ENCODE data around the gene HUS1.

GRCh38 chr7:47939425-47940036, 39.9 kb downstream of the HUS1 start:
- TF ChIP-seq, protein P1, sequence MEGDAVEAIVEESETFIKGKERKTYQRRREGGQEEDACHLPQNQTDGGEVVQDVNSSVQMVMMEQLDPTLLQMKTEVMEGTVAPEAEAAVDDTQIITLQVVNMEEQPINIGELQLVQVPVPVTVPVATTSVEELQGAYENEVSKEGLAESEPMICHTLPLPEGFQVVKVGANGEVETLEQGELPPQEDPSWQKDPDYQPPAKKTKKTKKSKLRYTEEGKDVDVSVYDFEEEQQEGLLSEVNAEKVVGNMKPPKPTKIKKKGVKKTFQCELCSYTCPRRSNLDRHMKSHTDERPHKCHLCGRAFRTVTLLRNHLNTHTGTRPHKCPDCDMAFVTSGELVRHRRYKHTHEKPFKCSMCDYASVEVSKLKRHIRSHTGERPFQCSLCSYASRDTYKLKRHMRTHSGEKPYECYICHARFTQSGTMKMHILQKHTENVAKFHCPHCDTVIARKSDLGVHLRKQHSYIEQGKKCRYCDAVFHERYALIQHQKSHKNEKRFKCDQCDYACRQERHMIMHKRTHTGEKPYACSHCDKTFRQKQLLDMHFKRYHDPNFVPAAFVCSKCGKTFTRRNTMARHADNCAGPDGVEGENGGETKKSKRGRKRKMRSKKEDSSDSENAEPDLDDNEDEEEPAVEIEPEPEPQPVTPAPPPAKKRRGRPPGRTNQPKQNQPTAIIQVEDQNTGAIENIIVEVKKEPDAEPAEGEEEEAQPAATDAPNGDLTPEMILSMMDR (IDR thresholded peaks at IDR 0.05; ENCODE audit: insufficient read depth, low read length) = no peak
- TF ChIP-seq SPI1 (IDR thresholded peaks at IDR 0.05; ENCODE audit: borderline replicate concordance, low read depth) (no peak), POLR2AphosphoS5 (IDR thresholded peaks at IDR 0.05; ENCODE audit: low read depth) (no peak), REST (IDR thresholded peaks at IDR 0.05; ENCODE audit: insufficient replicate concordance, low read depth) (no peak)

All from HL-60 (cell line).